MCF 10A (cell line): Measurements from ENCODE around the gene PRSS3. TPM values are rescaled to one million over a fixed set of nuclear protein-coding genes. Genes with fewer than 3 reads are reported as not detected.
"Not testable (repeated sequence)": the region's sequence is repeated elsewhere in the genome, so short reads cannot be mapped to it uniquely, and the experiment has no call there.

Source experiments
- BruUV-seq: library from RNA; stranded (reverse); fragments of 400-500 nt; replicated peaks from 2 replicates; lab custom pipeline; 2021; lab: Mats Ljungman, UMichigan
- CTCF ChIA-PET: fragments of 300-600 bp; sonication (Branson Sonifier 250); formaldehyde crosslinking; extraction: SDS; loops from one replicate; lab custom pipeline; 2021; ENCODE audit warnings: antibody characterized with exemption, inconsistent platforms; lab: Yijun Ruan, JAX
- POLR2A ChIA-PET: fragments of 300-600, 350-650 bp; sonication (Branson Sonifier 250); formaldehyde crosslinking; extraction: SDS; loops from one replicate; lab custom pipeline; 2020; ENCODE audit warnings: antibody characterized with exemption, inconsistent platforms; lab: Yijun Ruan, JAX
- DNase-seq: peaks from one replicate; pipeline ENCODE4 v3.0.0-alpha.2; 2018; ENCODE audit not compliant: unreplicated experiment
- H3K27ac Mint-ChIP-seq: one replicate; pipeline ENCODE4 v1.8.0; 2022; ENCODE audit warnings: mild to moderate bottlenecking, low read depth, mixed read lengths; ENCODE audit not compliant: unreplicated experiment
- H3K27me3 Mint-ChIP-seq: one replicate; pipeline ENCODE4 v1.8.0; 2022; ENCODE audit warnings: mixed read lengths; ENCODE audit not compliant: insufficient read depth, unreplicated experiment
- H3K36me3 Mint-ChIP-seq: one replicate; pipeline ENCODE4 v1.8.0; 2022; ENCODE audit warnings: mild to moderate bottlenecking, moderate library complexity, mixed read lengths; ENCODE audit not compliant: insufficient read depth, unreplicated experiment
- H3K4me1 Mint-ChIP-seq: one replicate; pipeline ENCODE4 v1.8.0; 2022; ENCODE audit warnings: mixed read lengths; ENCODE audit not compliant: insufficient read depth, unreplicated experiment
- H3K4me3 Mint-ChIP-seq: one replicate; pipeline ENCODE4 v1.8.0; 2022; ENCODE audit warnings: mild to moderate bottlenecking, moderate library complexity, mixed read lengths; ENCODE audit not compliant: unreplicated experiment
- H3K9me3 Mint-ChIP-seq: one replicate; pipeline ENCODE4 v1.8.0; 2022; ENCODE audit warnings: mixed read lengths; ENCODE audit not compliant: unreplicated experiment
- intact Hi-C: fragments of 100-400 bp; cut with micrococcal nuclease; formaldehyde crosslinking; loops from 2 replicates; pipeline ENCODE4 v1.14.1; 2022
- total RNA-seq: library from RNA; stranded (reverse); gene quantifications from 2 replicates; pipeline ENCODE4 v1.2.3, GENCODE V29; 2022
- TF ChIP-seq, protein P1 (sequence below): fragments of 200-600 bp; IDR thresholded peaks from one replicate; pipeline ENCODE4 v1.8.0; 2022; ENCODE audit warnings: antibody characterized with exemption, mild to moderate bottlenecking; ENCODE audit not compliant: unreplicated experiment

PRSS3 gene
- total RNA-seq, 1 experiment from 2014 or later, result 1.4 TPM

DNA sequence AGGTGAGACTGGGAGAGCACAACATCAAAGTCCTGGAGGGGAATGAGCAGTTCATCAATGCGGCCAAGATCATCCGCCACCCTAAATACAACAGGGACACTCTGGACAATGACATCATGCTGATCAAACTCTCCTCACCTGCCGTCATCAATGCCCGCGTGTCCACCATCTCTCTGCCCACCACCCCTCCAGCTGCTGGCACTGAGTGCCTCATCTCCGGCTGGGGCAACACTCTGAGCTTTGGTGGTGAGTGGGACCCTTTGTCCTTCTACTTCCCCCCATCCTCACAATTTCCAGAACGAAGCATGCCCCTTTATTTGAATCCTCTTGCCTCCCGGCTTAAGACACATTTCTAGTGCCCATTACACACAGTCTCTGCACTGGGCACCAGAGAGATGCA lies 2.5 kb downstream of the PRSS3 start:
- CTCF ChIA-PET, result interaction anchor here (0.6 to 0.9 kb wide), 2 partner anchors 55 to 342 kb away, joined by 3 read pairs; no protein-coding TSS in a partner anchor
- H3K27ac Mint-ChIP-seq, result no peak overlapping the region
- H3K4me1 Mint-ChIP-seq, result peaks cover 13% of the 10 kb centered on the region
- H3K9me3 Mint-ChIP-seq, result no peaks in the 10 kb centered on the region
- intact Hi-C loops, result no loop called here
- BruUV-seq, result no TSS peak
- peaks cover 11% of the 10 kb centered on the region for H3K27me3 Mint-ChIP-seq
- POLR2A ChIA-PET, result interaction anchor here (0.6 kb wide), 1 partner anchor 442 kb away, joined by 4 read pairs; no protein-coding TSS in a partner anchor
- no peak for DNase-seq
- H3K4me3 Mint-ChIP-seq, result no peak overlapping the region
- TF ChIP-seq, protein P1, sequence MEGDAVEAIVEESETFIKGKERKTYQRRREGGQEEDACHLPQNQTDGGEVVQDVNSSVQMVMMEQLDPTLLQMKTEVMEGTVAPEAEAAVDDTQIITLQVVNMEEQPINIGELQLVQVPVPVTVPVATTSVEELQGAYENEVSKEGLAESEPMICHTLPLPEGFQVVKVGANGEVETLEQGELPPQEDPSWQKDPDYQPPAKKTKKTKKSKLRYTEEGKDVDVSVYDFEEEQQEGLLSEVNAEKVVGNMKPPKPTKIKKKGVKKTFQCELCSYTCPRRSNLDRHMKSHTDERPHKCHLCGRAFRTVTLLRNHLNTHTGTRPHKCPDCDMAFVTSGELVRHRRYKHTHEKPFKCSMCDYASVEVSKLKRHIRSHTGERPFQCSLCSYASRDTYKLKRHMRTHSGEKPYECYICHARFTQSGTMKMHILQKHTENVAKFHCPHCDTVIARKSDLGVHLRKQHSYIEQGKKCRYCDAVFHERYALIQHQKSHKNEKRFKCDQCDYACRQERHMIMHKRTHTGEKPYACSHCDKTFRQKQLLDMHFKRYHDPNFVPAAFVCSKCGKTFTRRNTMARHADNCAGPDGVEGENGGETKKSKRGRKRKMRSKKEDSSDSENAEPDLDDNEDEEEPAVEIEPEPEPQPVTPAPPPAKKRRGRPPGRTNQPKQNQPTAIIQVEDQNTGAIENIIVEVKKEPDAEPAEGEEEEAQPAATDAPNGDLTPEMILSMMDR, result no peak
- no peaks in the 10 kb centered on the region for H3K36me3 Mint-ChIP-seq

DNA sequence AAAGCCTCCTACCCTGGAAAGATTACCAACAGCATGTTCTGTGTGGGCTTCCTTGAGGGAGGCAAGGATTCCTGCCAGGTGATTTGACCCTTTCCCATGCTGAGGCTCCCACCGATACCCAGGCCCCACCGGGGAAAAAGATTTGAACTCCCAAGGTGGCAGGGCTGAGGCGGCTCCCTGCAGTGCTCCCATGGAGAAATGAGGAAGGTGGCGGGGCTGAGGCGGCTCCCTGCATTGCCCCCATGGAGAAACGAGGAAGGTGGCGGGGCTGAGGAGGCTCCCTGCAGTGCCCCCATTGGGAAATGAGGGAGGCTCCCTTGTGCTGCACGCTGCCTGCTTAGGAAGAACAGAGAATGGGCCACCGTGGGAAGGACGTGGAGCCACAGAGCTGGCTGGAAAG lies 3.2 kb downstream of the PRSS3 start:
- H3K27me3 Mint-ChIP-seq, result peaks cover 11% of the 10 kb centered on the region

DNA sequence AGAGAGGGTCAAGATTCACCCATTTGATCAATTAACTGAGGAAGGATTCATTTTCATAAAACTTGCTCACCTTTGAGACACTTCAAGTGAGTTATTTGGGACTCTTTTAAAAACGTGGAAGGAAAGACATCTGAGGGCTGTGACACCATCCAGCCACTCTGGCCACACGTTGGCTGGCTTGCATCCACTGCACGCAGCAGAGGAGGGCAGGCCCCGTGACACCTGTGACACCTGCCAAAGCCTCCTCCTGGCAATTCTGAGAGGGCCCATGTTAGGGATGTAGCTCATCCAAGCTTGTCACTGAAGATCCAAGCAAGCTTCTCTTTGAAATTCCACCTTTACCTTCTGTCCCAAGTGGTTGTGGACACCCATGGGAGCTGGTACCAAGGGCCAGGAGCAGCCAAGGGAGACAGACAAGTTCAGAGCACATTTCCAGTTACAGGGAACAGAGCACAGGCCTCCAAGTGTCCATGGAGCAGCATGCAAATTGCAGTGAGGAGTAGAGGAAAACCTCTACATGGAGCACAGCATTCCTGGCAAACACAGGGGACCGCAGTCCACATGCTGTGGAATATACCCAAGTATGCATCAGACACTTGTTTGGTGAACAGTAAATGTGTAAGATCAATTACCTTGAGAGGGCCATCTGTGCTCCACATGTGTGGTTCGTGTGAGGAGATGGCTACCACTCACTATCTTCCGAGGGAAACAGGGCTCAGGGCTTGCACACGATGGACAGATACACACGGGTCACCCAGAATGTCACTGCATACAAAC lies 4.8 kb downstream of the PRSS3 start:
- Mint-ChIP-seq H3K4me1 (peaks cover 10% of the 10 kb centered on the region), H3K27ac (no peak overlapping the region), H3K27me3 (no peaks in the 10 kb centered on the region), H3K4me3 (no peak overlapping the region), H3K36me3 (no peaks in the 10 kb centered on the region), H3K9me3 (no peaks in the 10 kb centered on the region)
- POLR2A ChIA-PET, result interaction anchor here (0.7 kb wide), 1 partner anchor 492 kb away, joined by 3 read pairs; no protein-coding TSS in a partner anchor
- TF ChIP-seq, protein P1, result no peak
- intact Hi-C loops, result no loop called here
- no TSS peak for BruUV-seq
- CTCF ChIA-PET, result interaction anchor here (0.6 to 1.8 kb wide), 3 partner anchors 14 to 1043 kb away, joined by 3 to 9 read pairs (median 3); no protein-coding TSS in a partner anchor
- no peak for DNase-seq

More for the DNA sequence above, 3.2 kb downstream of the PRSS3 start:
- H3K36me3 Mint-ChIP-seq, result no peaks in the 10 kb centered on the region
- no peak for DNase-seq
- TF ChIP-seq, protein P1, result no peak
- intact Hi-C loops, result no loop called here
- ChIA-PET POLR2A (no interaction called here), CTCF (interaction anchor here (0.6 to 0.7 kb wide), 2 partner anchors 76 to 424 kb away, joined by 3 to 4 read pairs; no protein-coding TSS in a partner anchor)
- H3K4me1 Mint-ChIP-seq, result peaks cover 13% of the 10 kb centered on the region
- H3K4me3 Mint-ChIP-seq, result no peak overlapping the region
- no peak overlapping the region for H3K27ac Mint-ChIP-seq
- no TSS peak for BruUV-seq
- no peaks in the 10 kb centered on the region for H3K9me3 Mint-ChIP-seq

DNA sequence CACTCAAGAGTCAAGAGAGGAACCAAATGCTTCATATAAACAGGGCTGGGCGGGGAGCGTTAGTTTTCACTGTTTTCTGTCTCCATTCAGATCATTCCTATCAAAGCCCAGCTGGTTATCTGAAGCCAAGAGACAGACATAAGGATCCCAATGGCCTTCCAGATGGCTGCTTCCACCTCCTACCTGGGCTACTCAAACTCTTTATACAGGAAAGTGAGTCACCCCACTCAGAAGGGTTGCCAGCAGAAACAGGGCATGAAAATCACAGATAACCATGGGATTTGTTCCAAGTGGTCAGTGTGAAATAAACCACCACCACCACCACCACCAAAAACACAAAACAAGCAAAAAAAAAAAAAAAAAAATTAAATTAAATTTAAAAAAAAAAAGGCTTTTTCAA lies 5.5 kb downstream of the PRSS3 start:
- Mint-ChIP-seq H3K4me1 (peaks cover 2% of the 10 kb centered on the region), H3K27ac (no peak overlapping the region), H3K4me3 (no peak overlapping the region), H3K36me3 (no peaks in the 10 kb centered on the region), H3K9me3 (no peaks in the 10 kb centered on the region), H3K27me3 (no peaks in the 10 kb centered on the region)
- CTCF ChIA-PET, result interaction anchor here (0.8 to 1.8 kb wide), 2 partner anchors 13 to 246 kb away, joined by 3 to 9 read pairs; no protein-coding TSS in a partner anchor
- no TSS peak for BruUV-seq
- POLR2A ChIA-PET, result interaction anchor here (0.7 kb wide), 1 partner anchor 493 kb away, joined by 3 read pairs; no protein-coding TSS in a partner anchor
- intact Hi-C loops, result no loop called here
- TF ChIP-seq, protein P1, result no peak
- DNase-seq, result peak; percentile 53

DNA sequence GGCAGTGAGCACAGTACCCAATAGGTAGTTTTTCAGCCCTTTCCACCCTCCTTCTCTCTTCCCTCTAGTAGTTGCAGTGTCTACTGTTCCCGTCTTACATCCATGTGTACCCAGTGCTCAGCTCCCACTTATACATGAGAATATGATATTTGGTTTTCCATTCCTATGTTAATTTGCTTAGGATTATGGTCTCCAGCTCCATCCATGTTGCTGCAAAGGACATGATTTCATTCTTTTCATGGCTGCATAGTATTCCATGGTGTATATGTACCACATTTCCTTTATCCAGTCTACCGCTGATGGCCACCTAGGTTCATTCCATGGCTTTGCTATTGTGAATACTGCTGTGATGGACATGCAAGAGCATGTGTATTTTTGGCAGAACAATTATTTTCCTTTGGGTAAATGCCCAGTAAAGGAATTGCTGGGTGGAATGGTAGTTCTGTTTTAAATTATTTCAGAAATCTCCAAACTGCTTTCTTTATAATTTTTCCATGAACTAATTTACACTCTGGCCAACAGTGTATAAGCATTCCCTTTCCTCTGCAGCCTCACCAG lies 6.7 kb downstream of the PRSS3 start:
- intact Hi-C loops, H3K4me3 Mint-ChIP-seq: not testable (repeated sequence)
- CTCF ChIA-PET, result interaction anchor here (0.6 kb wide), 1 partner anchor 11 kb away, joined by 4 read pairs; no protein-coding TSS in a partner anchor

DNA sequence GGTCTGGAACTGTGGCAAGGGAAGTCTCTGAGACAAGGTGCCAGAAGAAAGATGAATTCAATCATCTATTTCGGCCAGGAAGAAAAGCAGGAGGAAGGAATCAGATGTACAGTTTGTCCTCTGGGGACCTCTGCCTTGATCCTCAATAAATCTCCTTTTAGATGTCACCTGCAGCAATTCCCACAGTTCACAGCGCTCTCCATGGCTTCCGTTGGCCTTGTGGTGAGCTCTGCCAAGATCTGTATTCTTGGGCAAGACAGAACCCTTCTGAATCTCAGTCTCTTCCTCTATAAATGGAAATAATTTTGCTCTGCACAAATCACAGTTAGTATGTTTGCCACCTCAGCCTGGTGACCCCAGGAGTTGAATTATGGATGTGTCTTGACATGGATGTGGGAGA lies 8.8 kb downstream of the PRSS3 start:
- CTCF ChIA-PET, result interaction anchor here (0.9 kb wide), 1 partner anchor 11 kb away, joined by 3 read pairs; no protein-coding TSS in a partner anchor
- H3K9me3 Mint-ChIP-seq, DNase-seq, H3K36me3 Mint-ChIP-seq, H3K4me3 Mint-ChIP-seq, H3K4me1 Mint-ChIP-seq, H3K27ac Mint-ChIP-seq, BruUV-seq, H3K27me3 Mint-ChIP-seq, POLR2A ChIA-PET, intact Hi-C loops: not testable (repeated sequence)

More for the DNA sequence above, 6.7 kb downstream of the PRSS3 start:
- H3K4me1 Mint-ChIP-seq, H3K27me3 Mint-ChIP-seq, H3K36me3 Mint-ChIP-seq, POLR2A ChIA-PET, BruUV-seq, H3K9me3 Mint-ChIP-seq, DNase-seq, H3K27ac Mint-ChIP-seq: not testable (repeated sequence)
